Pons (tissue), 1 donor: Measurements from ENCODE around the gene HOXD9.

ENCODE experiments used
- DNase-seq: peaks from one replicate; pipeline ENCODE4 v3.0.0-alpha.2; 2016; ENCODE audit warnings: low spot score

HOXD9 gene

GRCh38 chr2:176137906-176138305, 15.4 kb downstream of the HOXD9 start:
- no peak for DNase-seq

GRCh38 chr2:176138526-176138922, 16.0 kb downstream of the HOXD9 start:
- no peak for DNase-seq

GRCh38 chr2:176138923-176139660, 16.6 kb downstream of the HOXD9 start:
- DNase-seq: no peak

- DNase-seq: no peak
Measured at GRCh38 chr2:176139661-176140512, 17.4 kb downstream of the HOXD9 start.

- peak; percentile 73 for DNase-seq
Measured at GRCh38 chr2:176140513-176141317, 18.2 kb downstream of the HOXD9 start.

- DNase-seq: no peak
Measured at GRCh38 chr2:176142281-176142680, 19.8 kb downstream of the HOXD9 start.

GRCh38 chr2:176145085-176145969, 22.8 kb downstream of the HOXD9 start:
- DNase-seq: no peak

GRCh38 chr2:176146101-176146500, 23.6 kb downstream of the HOXD9 start:
- no peak for DNase-seq

GRCh38 chr2:176146645-176147044, 24.1 kb downstream of the HOXD9 start:
- DNase-seq: no peak

- DNase-seq: no peak
Measured at GRCh38 chr2:176147210-176147799, 24.8 kb downstream of the HOXD9 start.

GRCh38 chr2:176147800-176148496, 25.4 kb downstream of the HOXD9 start:
- no peak for DNase-seq

GRCh38 chr2:176148751-176149421, 26.4 kb downstream of the HOXD9 start:
- DNase-seq: no peak

- DNase-seq: no peak
Measured at GRCh38 chr2:176149481-176149938, 27.0 kb downstream of the HOXD9 start.

- no peak for DNase-seq
Measured at GRCh38 chr2:176149939-176150583, 27.5 kb downstream of the HOXD9 start.

- DNase-seq: no peak
Measured at GRCh38 chr2:176150584-176151441, 28.3 kb downstream of the HOXD9 start.

- peak; percentile 54 for DNase-seq
Measured at GRCh38 chr2:176151442-176152287, 29.1 kb downstream of the HOXD9 start, which contains the start of gene HOXD4. HOXD4 (plus strand) TSS chr2:176151550; CDS start chr2:176151634, 84 bp downstream.
